ENCODE measurements around the gene TAF7L.
"Not testable (repeated sequence)": the region's sequence is repeated elsewhere in the genome, so short reads cannot be mapped to it uniquely, and the experiment has no call there.

Gene TAF7L, protein sequence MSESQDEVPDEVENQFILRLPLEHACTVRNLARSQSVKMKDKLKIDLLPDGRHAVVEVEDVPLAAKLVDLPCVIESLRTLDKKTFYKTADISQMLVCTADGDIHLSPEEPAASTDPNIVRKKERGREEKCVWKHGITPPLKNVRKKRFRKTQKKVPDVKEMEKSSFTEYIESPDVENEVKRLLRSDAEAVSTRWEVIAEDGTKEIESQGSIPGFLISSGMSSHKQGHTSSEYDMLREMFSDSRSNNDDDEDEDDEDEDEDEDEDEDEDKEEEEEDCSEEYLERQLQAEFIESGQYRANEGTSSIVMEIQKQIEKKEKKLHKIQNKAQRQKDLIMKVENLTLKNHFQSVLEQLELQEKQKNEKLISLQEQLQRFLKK

GRCh38 chrX:101290957-101291603 lies at the start of gene TAF7L:
Gene TAF7L (minus strand): TSS chrX:101291334. CDS start chrX:101287543, 3,791 bp downstream.
- DNase-seq, result no peak

GRCh38 chrX:101337776-101338271 lies 46.7 kb upstream of the TAF7L start:
- no peak for DNase-seq

GRCh38 chrX:101334310-101334709 lies 43.2 kb upstream of the TAF7L start:
- DNase-seq, result not testable (repeated sequence)

DNA sequence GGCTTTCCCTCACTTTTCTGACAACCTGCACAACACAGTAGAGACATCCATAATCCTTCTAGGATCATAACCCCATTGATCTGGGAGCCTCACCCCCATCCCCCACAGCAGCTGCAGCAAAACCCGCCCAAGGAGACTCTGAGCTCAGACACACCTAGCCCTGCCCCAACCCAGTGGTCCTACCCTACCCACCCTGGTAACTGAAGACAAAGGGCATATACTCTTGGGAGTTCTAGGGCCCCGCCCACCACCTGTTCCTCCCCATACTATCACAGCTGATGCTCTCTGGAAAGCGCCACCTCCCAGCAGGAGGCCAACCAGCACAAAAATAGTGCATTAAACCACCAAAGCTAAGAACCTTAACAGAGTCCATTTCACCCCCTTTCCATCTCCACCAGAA lies 35.5 kb upstream of the TAF7L start:
- DNase-seq, result not testable (repeated sequence)

DNA sequence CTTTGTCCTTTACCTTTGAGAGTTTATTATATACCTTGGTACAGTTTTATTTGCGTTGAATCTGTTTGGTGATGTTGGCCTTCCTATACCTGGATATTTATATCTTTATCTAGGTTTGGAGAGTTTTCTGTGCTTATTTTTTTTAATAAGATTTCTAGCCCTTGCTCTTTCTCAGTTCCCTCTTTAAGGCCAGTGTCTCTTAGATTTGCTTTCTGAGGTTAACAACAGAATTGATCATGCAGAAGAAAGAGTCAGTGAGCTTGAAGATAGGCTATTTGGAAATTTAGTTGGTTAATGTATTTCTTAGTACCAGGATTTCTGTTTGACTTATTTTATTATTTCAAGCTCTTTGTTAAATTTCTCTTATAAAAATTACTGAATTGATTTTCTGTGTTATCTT lies 12.7 kb upstream of the TAF7L start:
- DNase-seq, result no peak

- DNase-seq, result not testable (repeated sequence)
Measured at GRCh38 chrX:101295603-101296002, 4.5 kb upstream of the TAF7L start.

DNA sequence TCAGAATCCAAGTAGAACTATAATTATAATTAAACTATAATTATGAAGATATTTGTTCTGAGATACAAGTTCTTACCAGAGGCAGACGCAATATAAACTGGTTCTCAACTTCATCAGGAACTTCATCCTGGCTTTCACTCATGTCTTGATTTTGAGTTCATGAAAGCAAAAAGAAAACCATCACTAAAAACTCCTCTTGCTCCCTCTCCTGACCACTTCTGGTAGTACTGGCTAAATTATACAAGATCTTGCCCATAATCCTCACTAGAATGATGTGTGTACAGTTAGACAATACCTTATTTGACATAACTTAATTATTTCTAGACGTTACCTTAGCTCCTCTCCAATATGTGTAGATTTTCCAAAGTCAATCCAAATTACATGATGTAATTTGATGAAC lies 3.7 kb downstream of the TAF7L start:
- DNase-seq, result no peak

- no peak for DNase-seq
Measured at GRCh38 chrX:101276238-101276637, 14.9 kb downstream of the TAF7L start.

- DNase-seq, result no peak
Measured at GRCh38 chrX:101274198-101274597, 16.9 kb downstream of the TAF7L start.

- no peak for DNase-seq
Measured at GRCh38 chrX:101265869-101266428, 25.2 kb downstream of the TAF7L start.

DNA sequence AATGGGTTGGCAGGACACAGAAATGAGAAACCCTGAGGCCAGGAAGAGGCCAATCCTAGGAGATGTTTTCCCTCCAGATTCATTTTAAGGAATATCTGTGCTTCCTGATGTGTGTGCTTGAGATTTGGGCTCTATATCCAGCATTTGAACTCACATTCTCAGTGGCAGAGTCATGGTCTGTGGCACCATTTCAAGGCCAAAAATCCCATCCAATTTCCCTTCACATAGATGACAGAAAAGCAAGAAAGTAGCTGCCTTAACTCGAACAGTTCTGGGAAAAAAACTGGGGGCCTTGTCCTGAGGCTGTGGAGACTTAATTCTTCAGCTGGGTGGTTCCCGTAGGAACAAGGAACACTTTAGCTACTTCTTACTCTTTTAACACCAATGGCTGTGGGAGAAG lies 27.4 kb downstream of the TAF7L start:
- DNase-seq, result no peak

- no peak for DNase-seq
Measured at GRCh38 chrX:101262590-101262989, 28.5 kb downstream of the TAF7L start.

GRCh38 chrX:101260435-101260834 lies 30.7 kb downstream of the TAF7L start:
- no peak for DNase-seq

DNA sequence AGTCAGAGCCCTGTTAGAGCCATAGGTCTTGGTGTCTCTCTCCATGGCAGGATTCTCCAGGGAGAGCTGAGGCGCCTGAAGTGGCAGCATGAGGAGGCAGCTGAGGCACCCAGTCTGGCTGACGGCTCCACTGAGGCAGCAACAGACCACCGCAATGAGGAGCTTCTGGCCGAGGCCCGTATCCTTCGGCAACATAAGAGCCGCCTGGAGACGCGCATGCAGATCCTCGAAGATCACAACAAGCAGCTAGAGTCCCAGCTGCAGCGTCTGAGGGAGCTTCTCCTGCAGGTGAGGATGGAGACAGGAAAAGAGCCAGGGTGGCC lies 32.9 kb downstream of the TAF7L start:
- no peak for DNase-seq

- no peak for DNase-seq
Measured at GRCh38 chrX:101257448-101258258, 33.5 kb downstream of the TAF7L start.

DNA sequence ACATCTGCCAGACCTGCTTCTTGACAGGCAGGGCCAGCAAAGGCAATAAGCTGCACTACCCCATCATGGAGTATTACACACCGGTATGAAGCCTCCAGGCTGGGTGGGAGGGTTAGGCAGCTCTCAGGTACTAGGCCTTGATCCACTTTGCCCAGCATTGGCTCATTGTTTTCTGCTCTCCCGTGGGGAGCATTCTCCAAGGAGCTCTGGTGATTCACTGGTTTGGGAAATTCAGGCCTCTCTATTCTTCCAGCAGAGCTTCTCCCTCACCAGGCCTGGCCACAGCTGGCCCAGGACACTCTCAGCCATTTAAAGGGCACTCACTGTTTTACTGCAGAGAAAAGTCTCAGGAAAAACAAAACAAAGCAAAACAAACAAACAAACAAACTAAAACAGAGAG lies 38.5 kb downstream of the TAF7L start:
- DNase-seq, result no peak

DNA sequence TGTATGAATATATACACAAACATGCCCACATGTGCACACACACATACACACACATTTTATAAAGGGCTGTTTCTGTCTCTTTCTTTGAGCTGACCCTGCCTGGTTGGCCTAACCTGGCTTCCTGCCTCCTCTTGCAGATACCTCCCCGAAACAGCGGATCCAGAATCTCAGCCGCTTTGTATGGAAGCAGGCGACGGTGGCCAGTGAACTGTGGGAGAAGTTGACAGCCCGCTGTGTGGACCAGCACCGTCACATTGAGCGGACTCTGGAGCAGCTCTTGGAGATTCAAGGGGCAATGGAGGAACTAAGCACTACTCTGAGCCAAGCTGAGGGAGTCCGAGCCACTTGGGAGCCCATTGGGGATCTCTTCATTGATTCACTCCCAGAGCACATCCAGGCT lies 49.6 kb downstream of the TAF7L start:
- no peak for DNase-seq

GRCh38 chrX:101237041-101237440 lies 54.1 kb downstream of the TAF7L start:
- DNase-seq, result no peak

DNA sequence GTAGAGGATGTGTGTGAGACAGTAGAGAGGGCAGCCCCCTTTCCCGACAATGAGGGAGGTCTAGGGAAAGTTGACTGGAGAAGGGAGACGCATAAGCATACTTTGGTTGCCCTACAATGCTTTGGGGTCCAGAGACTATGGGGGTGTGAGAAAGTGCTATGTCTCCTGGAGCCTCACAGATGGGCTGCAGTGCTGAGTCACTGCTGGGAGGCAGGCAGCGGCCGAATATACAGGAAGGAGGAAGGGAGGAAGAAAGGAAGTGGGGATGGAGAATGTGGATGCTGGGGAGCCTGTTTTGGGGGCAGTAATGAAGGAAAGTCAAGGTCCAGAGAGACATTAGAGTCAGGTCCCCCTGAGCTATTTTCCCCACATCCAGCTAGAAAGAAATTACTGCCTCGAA lies 58.8 kb downstream of the TAF7L start:
- no peak for DNase-seq

- no peak for DNase-seq
Measured at GRCh38 chrX:101231080-101231479, 60.1 kb downstream of the TAF7L start.

DNA sequence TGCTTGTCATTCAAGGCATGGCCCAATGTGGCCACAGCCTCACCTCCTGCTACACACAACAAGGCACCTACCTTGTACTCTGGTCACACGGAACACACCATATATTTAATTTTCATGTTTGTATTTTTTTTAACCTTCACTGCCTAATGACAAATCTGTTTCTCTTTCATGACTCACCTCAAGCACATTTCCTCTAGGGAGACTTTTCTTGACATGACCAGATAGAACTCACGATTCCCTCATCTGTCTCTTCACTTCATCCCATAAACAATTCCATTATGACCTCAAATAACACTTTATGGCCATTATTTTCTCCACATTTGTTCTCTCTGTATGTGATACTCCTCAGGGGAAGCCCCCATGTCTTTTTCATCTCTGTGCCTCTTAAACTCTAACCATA lies 60.5 kb downstream of the TAF7L start:
- no peak for DNase-seq

DNA sequence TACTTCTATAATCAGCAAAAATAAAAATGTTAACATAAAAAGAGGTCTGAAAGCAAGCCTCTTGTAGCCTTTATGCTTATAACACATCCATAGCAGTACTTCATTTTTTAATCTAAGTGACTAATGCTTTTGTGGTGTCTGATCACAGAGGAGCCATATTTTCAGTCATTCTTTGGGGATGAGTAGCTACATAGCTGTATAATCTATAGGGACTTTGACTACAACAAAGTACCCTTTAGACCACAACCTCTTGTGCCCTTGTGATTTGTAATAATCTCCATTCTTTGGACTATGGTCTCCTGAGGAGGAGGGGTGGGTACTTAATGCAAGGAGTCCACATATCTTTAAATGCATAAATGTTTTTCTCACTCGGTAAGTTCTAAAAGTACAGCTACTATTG lies 62.0 kb downstream of the TAF7L start:
- no peak for DNase-seq

DNA sequence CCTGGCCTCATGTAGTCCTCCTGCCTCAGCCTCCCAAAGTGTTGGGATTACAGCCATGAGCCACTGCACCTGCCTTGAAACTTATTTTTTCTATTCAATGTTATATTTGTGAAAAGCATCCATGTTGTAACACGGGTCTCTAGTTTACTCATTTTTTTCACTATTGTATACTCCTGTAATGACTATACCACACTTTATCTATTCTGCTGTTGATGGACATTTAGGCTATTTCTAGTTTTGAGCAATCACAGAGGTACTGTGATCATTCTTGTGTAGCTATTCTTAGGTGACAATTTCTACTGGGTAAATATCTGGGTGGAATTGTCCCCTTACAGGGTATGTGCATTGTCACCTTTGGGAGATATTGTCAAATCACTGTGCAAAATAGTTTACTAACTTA lies 67.9 kb downstream of the TAF7L start:
- no peak for DNase-seq
